Left hindlimb (tissue), 1 donor: ENCODE measurements around the gene LRRC37B.
"Not testable (repeated sequence)": the region's sequence is repeated elsewhere in the genome, so short reads cannot be mapped to it uniquely, and the experiment has no call there.

Experiments used
- DNase-seq: peaks from one replicate; pipeline ENCODE4 v3.0.0-alpha.2; 2018

LRRC37B gene

DNA sequence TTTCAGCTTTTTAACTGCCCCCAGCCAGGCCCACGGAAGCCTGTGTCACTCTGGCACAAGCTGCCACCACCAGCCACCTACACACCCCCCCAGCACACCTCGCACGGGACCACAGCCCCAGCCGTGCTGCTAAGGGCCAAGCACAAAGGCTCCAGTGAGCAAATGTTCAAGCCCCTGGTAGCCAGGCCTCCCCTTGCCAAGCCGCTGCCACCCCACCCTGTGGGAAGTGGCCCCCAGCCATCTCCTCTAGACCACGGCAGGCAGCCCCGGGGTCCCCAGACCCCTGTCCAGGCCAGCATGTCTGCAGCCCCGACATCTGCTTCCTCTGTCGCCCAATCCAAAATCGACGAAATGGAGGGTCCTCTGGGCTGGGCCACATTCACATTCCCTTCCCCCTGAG, 35.1 kb downstream of the LRRC37B start:
- DNase-seq = not testable (repeated sequence)

DNA sequence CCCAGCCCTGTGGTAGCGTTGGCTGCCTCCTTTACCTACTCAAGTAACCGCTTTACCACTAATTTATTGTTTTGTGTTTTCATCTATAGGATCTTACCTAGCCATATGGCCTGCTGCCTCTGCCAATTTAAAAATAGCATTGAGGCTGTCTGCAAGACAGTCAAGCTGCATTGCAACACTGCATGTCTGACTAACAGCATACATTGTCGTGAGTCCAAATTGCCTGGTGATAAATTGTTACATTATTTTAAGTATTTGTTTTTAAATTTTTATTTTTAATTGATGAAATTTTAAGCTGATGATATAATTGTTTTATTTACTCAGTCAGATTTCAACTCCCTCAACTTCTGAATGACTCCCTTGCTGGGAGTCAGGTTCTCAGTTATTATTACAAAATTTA, 38.4 kb downstream of the LRRC37B start:
- DNase-seq = not testable (repeated sequence)

DNA sequence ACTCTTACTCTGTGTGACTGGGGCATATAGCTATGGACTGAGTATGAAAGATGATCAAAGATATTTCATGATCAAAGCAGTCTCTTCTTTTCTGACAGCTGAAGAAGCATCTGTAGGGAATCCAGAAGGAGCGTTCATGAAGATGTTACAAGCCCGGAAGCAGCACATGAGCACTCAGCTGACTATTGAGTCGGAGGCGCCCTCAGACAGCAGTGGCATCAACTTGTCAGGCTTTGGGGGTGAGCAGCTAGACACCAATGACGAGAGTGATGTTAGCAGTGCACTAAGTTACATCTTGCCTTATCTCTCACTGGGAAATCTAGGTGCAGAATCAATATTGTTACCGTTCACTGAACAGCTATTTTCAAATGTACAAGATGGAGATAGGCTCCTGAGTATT, 40.5 kb downstream of the LRRC37B start:
- not testable (repeated sequence) for DNase-seq

DNA sequence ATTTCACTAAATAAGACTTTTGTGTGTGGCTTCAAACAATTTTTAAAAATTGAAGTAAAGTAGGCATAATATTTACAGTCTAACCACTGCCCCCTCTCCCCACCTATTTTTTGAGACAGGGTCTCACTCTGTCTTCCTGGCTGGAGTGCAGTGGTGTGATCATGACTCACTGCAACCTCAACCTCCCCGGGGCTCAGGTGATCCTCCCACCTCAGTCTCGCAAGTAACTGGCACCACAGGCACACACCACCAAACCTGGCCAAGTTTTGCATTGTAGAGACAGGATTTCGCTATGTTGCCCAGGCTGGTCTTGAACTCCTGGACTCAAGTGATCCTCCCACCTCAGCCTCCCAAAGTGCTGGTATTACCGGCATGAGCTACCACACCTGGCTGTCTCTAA, 47.8 kb downstream of the LRRC37B start:
- not testable (repeated sequence) for DNase-seq

DNA sequence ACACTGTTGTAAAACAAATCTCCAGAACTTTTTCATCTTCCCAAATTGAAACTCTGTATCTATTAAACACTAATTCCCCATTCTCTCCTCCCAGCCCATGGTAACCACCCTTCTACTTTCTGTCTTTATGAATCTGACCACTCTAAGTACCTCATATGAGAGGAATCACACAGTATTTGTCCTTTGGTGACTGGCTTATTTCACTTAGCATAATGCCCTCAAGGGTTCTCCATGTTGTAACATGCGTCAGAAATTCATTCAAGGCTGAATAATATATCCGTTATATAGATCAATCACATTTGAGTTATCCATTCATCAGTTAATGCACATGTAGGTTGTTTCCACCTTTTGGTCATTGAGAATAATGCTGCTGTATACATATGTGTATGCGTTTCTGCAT, 48.2 kb downstream of the LRRC37B start:
- not testable (repeated sequence) for DNase-seq

DNA sequence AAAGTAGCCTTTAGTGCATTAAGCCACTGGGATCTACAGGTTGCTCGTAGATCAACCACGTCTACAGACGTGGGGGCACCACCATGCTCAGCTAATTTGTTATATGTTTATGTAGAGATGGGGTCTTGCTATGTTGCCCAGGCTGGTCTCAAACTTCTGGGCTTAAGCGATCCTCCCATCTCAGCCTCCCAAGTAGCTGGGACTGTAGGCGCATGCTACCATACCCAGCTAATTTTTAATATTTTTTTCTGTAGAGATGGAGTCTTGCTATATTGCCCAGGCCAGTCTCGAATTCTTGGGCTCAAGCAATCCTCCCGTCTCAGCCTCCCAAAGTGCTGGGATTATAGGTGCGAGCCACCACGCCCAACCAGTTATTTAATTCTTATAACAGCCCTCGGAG, 49.3 kb downstream of the LRRC37B start:
- not testable (repeated sequence) for DNase-seq

DNA sequence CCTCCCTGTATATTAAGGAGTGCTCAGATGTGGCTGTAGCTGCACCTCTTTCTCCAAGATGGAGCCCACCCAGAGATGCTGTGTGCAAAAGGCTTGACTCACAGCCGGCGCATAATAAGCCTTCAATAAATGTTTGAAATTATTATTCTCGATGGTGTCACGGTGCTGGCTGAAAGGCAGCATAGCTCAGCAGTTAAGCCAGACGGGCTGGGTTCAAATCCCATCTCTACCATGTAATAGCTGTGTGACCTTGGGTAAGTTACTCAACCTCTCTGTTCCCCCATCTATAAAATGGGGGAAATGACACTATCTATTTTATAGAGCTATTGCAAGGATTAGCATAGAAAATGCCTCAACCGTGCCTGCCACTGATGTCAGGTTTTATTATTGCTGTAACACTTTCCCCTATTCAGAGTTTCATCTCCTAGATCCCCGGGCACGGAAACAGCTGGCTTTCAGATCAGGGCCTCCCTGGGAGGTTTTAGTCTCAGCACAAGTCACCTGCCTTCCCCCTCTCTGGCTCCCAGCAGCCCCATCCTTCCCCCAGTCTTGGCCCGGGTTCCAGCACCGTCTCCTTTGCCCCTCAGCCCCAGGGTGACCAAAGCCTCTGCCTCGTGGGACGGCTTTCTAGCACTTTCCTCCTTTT, 50.4 kb downstream of the LRRC37B start:
- not testable (repeated sequence) for DNase-seq

DNA sequence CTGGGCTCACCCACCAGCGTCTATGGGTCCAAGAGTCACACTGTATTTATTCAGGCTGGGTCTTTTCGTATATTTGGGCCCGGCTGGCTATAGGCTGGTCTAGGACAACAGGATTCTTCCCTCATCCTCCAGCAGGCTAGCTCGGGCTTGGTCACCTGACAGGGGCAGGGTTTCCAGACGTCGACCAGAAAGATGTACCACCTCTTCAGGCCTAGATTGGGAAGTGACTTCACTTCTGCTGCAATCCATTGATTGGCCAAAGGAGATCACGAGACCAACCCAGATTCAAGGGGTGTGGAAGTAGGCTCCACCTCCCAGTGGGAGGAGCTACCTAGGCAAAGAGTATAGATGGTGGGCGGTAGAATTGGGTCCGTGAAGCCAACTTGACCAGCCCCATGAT, 53.5 kb downstream of the LRRC37B start:
- not testable (repeated sequence) for DNase-seq

DNA sequence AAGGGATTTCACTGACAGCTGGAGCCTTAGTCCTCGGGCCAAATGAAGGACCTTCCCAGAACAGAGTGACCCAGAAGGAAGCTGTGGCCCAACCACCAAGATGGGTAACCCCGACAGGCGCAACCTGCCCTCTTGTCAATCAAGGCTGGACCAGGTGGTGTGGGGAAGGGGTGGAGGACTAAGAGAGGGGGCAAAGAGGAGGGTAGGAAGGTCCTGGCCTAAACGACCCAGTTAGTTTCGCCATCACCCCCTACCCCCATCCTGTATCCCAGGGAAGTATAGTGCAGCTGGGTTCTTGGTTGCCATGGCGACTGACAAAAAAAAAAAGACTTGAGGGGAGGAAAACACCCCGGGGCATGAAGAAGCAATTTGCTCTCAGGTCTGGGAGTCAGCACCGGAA, 54.7 kb downstream of the LRRC37B start:
- not testable (repeated sequence) for DNase-seq

DNA sequence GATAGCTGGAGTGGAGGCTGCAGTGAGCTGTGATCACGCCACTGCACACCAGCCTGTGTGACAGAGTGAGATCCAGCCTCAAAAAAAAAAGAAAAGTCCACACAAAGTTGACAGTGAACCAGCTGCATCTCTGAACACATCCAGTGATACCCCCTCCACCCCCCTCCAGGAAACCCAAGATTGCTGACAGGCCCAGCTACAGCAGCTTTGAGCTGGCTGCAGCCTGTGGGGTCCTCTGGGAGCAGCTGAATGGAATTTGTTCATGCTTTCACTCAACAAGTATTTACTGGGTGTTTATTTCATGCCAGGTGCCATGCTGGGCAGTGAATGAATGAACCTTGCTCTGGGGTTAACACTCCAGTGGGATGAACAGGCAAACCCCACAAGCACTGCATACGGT, 56.9 kb downstream of the LRRC37B start:
- not testable (repeated sequence) for DNase-seq

DNA sequence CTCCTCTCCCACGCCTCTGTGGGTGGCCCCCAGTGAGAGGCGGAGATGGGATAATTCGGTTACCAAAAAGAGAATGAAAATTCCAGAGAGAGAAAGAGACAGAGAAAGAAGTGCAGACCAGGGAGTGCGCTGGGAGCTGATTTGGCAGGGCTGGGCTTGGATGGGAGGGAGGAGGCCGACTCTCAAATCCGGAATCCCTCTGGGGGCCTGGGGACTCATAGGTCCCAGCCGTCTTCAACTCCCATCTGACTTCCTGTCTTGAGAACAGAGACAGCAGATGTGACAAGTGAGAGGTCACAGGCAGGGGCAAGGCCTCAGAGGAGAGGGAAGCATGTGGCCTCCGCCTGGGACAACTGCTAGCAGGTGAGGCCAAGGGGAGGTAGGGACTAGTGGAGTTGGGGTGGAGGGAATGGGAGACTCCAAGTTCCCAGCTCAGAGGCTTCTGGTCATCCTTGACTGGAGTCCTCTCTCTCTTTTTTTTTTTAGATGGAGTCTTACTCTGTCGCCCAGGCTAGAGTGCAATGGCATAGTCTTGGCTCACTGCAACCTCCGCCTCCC, 59.0 kb downstream of the LRRC37B start:
- DNase-seq = not testable (repeated sequence)

DNA sequence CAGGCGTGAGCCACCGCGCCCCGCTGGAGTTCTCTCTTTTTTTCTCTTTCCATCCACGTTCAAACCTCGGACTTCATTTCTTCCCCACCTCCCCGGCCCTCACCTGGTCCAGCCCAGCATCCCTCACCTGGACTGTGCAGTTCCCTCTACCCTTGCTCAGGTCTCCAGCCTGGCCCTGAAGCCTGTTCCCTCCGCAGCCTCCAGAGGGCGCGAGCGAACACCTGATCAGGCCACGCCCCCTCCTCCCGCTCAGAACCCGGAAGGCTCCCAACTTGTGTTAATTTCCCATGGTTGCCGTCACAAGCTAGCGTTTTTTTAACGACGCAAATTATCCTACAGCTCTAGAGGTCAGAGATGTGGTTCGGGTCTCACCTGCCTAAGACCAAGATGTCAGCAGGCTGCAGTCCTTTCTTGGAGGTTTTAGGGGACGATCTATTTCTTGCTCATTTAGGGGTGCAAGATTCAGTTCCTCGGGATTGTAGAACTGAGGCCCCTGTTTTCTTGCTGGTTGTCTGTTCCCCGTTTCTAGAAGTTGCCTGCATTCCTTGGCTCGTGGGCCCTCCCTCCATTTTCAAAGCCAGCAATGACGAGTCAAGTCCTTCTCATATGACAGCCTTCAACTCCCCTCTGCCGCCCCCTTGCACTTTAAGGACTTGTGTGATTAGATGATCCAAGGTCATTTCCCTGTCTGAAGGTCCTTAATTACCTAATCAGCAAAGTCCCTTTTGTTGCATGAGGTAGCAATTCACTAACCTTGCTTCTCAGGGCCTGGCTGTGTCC, 59.9 kb downstream of the LRRC37B start:
- not testable (repeated sequence) for DNase-seq

DNA sequence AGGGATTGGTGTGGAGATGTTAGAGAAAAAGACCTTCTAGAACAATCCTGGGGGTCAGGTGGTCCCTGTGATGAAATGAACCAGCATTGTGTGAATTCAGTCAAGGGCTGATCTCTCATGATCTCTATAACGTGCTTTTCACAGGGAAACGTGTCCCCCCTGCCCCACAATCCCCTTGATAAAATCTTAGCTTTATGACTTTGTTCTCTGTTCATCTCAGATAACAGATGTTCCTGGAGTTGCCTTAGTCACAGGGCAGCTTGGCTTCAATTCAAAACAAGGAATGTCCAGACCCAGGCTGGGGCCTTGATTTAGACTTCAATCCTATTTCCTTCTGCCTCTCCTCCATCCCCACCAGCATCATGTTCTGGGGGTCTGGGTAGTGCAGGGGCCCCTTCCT, 61.9 kb downstream of the LRRC37B start:
- not testable (repeated sequence) for DNase-seq

DNA sequence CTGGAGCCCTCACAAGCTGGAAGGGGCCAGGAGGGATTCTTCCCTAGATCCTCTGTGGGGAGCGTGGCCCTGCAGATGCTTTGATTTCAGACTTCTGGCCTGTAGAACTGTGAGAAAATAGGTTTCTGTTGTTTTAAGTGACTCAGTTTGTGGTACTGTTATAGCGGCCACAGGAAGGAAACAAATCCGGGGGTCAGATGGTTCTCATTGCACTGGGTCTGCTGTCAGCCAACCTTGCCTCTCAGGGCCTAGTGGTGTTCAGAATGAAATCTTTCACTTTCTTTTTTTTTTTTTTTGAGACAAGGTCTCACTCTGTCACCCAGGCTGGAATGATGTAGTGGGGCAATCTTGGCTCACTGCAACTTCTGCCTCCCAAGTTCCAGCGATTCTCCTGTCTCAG, 64.8 kb downstream of the LRRC37B start:
- DNase-seq = not testable (repeated sequence)

DNA sequence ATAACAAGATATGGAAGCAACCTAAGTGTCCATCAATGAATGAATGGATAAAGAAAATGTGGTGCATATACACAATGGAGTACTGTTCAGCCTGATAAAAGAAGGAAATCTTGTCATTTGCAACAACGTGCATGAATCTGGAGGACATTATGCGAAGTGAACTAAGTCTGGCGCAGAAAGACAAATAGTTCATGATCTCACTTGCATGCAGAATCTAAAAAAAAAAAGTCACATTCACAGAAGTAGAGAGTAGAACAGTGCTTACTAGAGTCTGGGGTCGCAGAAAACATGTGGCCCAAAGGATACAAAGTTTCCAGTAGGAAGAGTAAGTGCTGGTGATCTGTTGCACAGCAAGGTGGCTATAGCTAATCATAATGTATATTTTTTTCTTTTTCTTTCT, 65.9 kb downstream of the LRRC37B start:
- DNase-seq = not testable (repeated sequence)

DNA sequence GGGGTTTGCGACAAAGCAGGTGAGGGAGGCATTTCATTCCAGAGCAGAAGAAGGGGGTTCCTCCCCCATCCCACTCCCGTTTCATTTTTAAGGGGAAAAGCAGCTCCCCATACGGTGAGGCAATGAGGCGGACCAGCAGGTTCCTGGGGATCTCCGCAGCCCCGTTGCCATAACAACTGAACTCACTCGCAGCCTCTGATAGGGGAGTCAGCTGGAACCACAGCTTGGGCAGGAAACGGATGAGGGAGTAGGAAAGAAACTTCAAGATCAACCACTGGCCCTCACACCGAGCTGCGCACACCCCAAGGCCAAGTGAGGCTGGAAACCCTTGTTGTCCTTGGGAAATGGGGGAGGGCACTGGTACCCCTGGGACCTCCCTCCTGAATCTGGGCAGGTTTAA, 72.6 kb downstream of the LRRC37B start:
- DNase-seq = peak; percentile 80

DNA sequence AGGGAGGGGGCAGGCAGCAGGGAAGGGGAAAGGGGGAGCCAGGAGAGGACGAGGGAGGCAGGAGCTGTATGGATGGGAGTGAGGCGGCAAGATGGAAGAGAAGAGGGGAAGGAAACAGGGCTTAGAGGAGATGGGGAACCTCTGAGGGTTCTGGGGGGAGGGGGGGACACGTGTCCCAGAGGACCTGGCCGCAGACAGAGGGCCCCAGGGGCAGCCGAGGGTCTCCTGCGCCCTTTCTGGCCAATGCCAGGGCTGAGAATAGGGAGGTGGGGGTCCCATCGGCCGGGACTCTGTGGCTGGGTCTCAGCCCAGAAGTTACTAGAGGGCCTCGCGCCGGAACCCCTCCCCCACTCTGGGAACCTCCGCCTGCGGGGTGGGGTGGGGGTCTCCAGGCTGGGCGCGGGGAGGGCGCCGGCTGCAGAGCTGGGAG, 76.4 kb downstream of the LRRC37B start:
- DNase-seq = peak; percentile 41

DNA sequence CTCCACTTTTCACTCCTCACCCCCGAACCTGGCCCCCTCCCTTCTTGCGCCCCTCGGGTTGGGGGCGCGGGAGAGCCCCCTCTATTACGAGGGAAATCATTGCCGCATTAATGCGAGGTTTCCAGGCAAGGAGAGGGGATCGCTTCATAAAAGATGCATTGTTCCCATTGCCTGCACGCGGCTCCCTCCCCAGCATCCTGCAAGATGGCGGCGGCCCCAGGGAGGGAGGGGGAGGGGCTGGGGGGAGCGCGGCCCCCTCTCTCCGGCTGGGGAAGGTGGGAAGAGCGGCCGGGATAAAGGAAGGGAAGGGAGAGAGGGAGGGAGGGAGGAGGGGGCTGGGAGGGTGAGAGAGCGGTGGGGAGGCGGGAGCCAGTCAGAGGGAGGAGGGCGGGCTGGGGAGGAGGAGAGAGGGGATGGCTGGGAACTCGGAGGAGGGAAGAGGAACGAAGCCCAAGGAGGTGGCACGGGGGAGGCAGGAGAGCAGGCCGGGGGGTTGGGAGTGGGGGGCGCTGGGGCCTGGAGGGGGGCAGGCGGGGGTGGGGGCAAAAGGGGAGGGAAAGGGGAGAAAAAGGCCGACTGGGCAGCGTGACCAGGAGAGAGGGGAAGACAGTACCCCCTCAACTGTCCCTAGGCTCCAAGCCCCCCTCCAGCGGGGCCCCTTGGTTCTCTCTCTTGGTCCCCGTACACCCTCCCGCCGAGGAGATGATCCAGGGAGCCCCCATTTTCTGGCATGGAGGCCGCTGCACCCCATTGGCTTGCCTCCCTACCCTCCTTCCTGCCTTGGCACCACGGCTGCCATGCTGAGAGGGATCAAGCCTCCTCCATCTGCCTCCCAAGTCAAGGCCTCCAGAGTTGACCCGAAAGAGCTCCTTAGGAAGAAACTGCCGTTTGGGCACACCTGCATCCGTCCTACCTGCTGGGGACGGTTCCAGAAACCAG, 77.1 kb downstream of the LRRC37B start:
- peak; percentile 93 for DNase-seq

DNA sequence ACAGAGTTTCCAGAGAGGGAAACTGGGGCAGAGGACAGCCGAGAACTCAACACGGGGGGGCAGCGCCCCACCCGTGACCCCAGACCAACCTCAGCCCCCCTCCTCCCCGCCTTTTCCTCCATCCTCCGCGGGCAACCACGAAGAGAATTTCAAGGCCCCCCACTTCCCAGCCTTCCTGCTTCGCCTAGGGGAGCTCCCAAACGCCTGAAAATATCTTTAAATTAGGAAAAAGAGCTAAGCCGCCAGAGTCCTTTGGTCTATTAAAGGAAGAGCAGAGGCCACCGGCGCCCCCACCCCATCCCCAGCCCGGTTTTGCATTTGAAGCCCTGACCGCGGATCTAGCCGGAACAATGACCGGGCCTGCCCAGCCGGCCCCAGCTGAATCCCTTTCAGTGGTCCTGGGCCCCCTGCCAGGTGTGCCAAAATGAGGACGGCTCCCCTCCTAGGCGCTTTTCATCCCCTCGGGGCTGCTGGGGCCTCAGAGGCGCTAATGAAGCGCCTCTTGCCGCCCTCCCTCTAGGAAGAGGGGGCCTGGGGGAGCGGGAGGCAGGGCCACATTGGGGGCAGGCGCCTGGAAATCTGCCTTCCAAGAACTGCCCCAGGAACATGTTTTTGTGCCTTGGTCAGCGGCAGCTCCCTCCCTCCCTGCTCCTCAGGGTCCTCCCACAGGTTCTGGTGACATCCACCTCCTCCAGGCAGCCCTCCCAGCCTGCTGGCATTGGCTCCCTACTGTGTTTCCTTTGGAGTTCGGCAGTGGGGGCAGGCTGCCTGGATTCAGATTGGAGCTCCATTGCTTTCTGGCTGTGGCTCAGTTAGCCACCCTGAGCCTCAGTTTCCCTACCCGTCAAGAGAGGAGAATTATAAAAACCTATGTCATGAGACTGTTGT, 78.0 kb downstream of the LRRC37B start:
- DNase-seq = not testable (repeated sequence)

DNA sequence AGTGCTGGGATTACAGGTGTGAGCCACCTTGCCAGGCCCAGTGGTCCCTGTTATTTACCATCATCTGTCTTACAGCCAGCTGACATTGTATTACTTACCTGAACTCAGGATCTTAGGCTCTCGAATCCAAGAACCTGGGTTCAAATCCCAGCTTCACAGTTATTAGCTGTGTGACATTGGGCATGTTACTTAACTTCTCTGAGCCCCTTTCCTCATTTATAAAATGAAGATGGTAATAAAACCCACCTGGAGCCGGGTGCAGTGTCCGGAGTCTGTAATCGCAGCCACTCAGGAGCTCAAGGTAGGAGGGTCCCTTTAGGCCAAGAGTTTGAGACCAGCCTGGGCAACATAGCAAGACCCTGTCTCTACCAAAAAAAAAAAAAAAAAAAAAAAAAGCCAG, 79.7 kb downstream of the LRRC37B start:
- DNase-seq = not testable (repeated sequence)

DNA sequence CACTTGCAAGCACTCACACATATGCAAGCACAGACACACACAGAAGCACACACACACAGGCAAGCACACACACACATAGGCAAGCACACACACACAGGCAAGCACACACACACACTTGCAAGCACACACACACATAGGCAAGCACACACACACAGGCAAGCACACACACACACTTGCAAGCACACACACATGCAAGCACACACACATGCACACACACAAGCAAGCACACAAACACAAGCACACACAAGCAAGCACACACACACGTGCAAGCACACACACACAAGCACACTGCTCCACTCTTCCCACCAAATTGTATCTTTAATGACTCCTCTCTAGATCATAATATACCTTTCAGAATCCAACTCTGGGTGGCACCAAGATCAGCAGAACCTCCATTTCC, 84.9 kb downstream of the LRRC37B start:
- DNase-seq = not testable (repeated sequence)

DNA sequence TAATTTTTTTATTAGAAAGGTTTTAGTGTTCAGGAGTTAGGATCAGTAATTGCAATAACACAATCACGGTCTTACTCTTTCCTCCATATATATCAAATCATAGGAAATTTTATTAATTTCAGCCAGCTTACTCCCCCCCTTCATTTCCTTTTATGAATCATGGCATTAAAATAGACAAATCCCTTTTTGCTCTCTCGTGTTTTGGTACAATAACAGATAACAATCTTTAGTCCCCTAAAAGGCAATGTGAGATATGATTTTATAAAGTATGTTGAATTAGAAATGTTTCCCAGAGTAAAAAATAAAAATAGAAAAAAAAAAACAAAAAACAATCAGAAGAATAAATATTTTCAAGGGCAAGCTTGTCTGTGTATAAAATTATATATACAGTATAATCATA, 92.5 kb downstream of the LRRC37B start:
- DNase-seq = no peak
